Activated CD4-positive, alpha-beta memory T cell treated with anti-CD3 and anti-CD28 coated beads, Interleukin-2, amount 10 ng/mL, durations not matched to agents 7 days and 5 days (primary cell): ENCODE data around the gene DRICH1. TPM values are rescaled to one million over a fixed set of nuclear protein-coding genes. Genes with fewer than 3 reads are reported as not detected.
"Not testable (repeated sequence)": the region's sequence is repeated elsewhere in the genome, so short reads cannot be mapped to it uniquely, and the experiment has no call there.

Source experiments
- CTCF ChIA-PET: fragments of 350-600 bp; sonication (Branson Sonifier 250); formaldehyde crosslinking; loops from one replicate; lab custom pipeline; 2021; ENCODE audit warnings: antibody characterized with exemption, inconsistent platforms; lab: Charles Lee
- POLR2A ChIA-PET: fragments of 350-600 bp; sonication (Branson Sonifier 250); formaldehyde crosslinking; loops from one replicate; lab custom pipeline; 2021; ENCODE audit warnings: antibody characterized with exemption; lab: Charles Lee
- DNase-seq: peaks from one replicate; pipeline ENCODE4 v3.0.0-alpha.2; 2020
- H3K27ac Mint-ChIP-seq: one replicate; pipeline ENCODE4 v1.8.0; 2021; ENCODE audit warnings: mild to moderate bottlenecking, mixed read lengths
- H3K27me3 Mint-ChIP-seq: one replicate; pipeline ENCODE4 v1.8.0; 2021; ENCODE audit warnings: mixed read lengths
- H3K36me3 Mint-ChIP-seq: one replicate; pipeline ENCODE4 v1.8.0; 2021; ENCODE audit warnings: low read depth, mixed read lengths
- H3K4me1 Mint-ChIP-seq: one replicate; pipeline ENCODE4 v1.8.0; 2021; ENCODE audit warnings: mixed read lengths
- H3K4me3 Mint-ChIP-seq: one replicate; pipeline ENCODE4 v1.8.0; 2021; ENCODE audit warnings: mild to moderate bottlenecking, mixed read lengths
- H3K9me3 Mint-ChIP-seq: one replicate; pipeline ENCODE4 v1.8.0; 2021; ENCODE audit warnings: mixed read lengths
- total RNA-seq, 2 experiments: library from RNA; stranded (reverse); gene quantifications; one replicate each; pipeline ENCODE4 v1.2.3, GENCODE V29; 2021

The DRICH1 gene
- total RNA-seq, 2 experiments from 2014 or later, result 0.38 to 0.48 TPM

- no peak overlapping the region for H3K27ac Mint-ChIP-seq
Observed at GRCh38 chr22:23566705-23567475, 65.2 kb downstream of the DRICH1 start.

DNA sequence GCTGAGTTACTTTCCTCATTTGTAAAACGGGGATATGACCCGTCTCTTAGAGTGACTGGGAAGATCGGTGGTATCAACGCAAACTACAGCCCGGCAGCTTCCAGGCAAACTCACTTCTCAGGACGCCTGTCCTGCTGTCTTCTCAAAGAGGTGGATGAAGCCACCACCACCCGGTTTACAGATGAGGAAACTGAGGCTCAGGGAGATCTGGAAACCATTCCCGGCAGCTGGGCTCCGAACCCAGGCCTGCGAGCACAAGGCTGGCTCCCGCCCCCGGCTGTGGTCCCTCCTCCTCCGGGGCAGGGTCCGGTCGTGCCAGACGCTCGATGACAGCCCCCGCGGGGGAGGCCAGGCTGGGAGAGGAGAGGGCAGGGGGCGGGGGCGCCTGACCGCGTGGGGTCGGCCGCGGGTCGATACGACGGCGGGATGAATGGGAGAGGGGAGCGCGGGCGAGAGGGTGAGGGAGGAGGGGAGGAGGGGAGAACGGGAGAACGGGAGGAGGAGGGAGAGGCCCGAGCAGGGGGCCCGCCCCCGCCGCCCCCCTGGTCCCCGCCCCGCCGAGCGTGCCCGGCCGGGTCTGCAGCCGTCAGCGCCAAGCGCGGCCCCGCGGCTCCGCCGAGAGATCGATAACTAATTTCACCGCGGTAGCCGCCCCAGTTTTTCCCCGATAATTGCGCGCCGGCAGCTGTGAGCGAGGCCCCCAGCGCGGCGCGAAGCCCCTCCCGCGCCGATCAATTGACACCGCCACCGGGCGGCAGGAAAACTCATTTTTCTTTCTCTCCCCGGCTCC is 66.0 kb downstream of the DRICH1 start:
- ChIA-PET CTCF (no interaction called here), POLR2A (no interaction called here)
- Mint-ChIP-seq H3K27ac (no peak overlapping the region), H3K27me3 (peaks cover 30% of the 10 kb centered on the region), H3K4me1 (peaks cover 10% of the 10 kb centered on the region), H3K36me3 (no peaks in the 10 kb centered on the region), H3K9me3 (no peaks in the 10 kb centered on the region), H3K4me3 (peak overlapping the region; percentile 51)
- no peak for DNase-seq

More at GRCh38 chr22:23566705-23567475, 65.2 kb downstream of the DRICH1 start:
- Mint-ChIP-seq H3K4me3 (no peak overlapping the region), H3K27me3 (peaks cover 30% of the 10 kb centered on the region), H3K4me1 (peaks cover 10% of the 10 kb centered on the region), H3K9me3 (no peaks in the 10 kb centered on the region), H3K36me3 (no peaks in the 10 kb centered on the region)
- POLR2A ChIA-PET, result no interaction called here
- CTCF ChIA-PET, result no interaction called here
- DNase-seq, result no peak

GRCh38 chr22:23565305-23565914 is 66.7 kb downstream of the DRICH1 start:
- CTCF ChIA-PET, result interaction anchor here (0.6 to 0.7 kb wide), 2 partner anchors 158 to 477 kb away, joined by 5 to 7 read pairs; no protein-coding TSS in a partner anchor
- peak overlapping the region; percentile 51 for H3K4me3 Mint-ChIP-seq
- no peaks in the 10 kb centered on the region for H3K9me3 Mint-ChIP-seq
- peaks cover 10% of the 10 kb centered on the region for H3K4me1 Mint-ChIP-seq
- no peaks in the 10 kb centered on the region for H3K36me3 Mint-ChIP-seq
- H3K27ac Mint-ChIP-seq, result no peak overlapping the region
- DNase-seq, result no peak
- peaks cover 30% of the 10 kb centered on the region for H3K27me3 Mint-ChIP-seq
- POLR2A ChIA-PET, result no interaction called here

GRCh38 chr22:23564276-23564675 is 67.8 kb downstream of the DRICH1 start:
- Mint-ChIP-seq H3K27me3 (peaks cover 33% of the 10 kb centered on the region), H3K4me3 (no peak overlapping the region), H3K36me3 (no peaks in the 10 kb centered on the region), H3K4me1 (peaks cover 10% of the 10 kb centered on the region), H3K9me3 (no peaks in the 10 kb centered on the region), H3K27ac (no peak overlapping the region)
- CTCF ChIA-PET, result interaction anchor here (0.7 kb wide), 1 partner anchor 157 kb away, joined by 5 read pairs; no protein-coding TSS in a partner anchor
- no peak for DNase-seq
- POLR2A ChIA-PET, result no interaction called here

DNA sequence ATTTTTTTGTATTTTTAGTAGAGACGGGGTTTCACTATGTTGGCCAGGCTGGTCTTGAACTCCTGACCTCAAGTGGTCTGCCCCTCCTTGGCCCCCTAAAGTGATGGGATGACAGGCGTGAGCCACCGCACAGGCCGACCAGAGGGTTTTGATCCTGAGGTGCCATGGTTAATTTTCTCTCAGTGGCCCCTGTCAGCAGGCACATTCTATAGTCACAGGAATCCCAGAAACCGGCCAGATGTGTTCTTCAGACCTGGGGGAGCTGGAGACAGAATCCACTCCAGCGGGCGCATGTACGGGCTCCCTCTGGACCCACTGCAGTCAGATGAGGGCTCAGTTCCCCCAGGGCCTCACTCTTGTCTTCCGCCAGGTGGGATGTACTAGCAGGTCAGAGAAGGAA is 69.0 kb downstream of the DRICH1 start:
- Mint-ChIP-seq H3K27ac (no peak overlapping the region), H3K36me3 (no peaks in the 10 kb centered on the region), H3K4me3 (no peak overlapping the region), H3K4me1 (peaks cover 10% of the 10 kb centered on the region), H3K27me3 (peaks cover 29% of the 10 kb centered on the region), H3K9me3 (no peaks in the 10 kb centered on the region)
- ChIA-PET CTCF (interaction anchor here (0.7 kb wide), 1 partner anchor 1460 kb away, joined by 4 read pairs; no protein-coding TSS in a partner anchor), POLR2A (no interaction called here)
- no peak for DNase-seq

GRCh38 chr22:23562186-23562585 is 69.9 kb downstream of the DRICH1 start:
- H3K27ac Mint-ChIP-seq, result no peak overlapping the region
- ChIA-PET CTCF (interaction anchor here (0.7 kb wide), 1 partner anchor 1461 kb away, joined by 4 read pairs; no protein-coding TSS in a partner anchor), POLR2A (no interaction called here)
- H3K4me3 Mint-ChIP-seq, result no peak overlapping the region
- H3K36me3 Mint-ChIP-seq, result no peaks in the 10 kb centered on the region
- peaks cover 24% of the 10 kb centered on the region for H3K27me3 Mint-ChIP-seq
- H3K9me3 Mint-ChIP-seq, result no peaks in the 10 kb centered on the region
- peaks cover 10% of the 10 kb centered on the region for H3K4me1 Mint-ChIP-seq
- no peak for DNase-seq

DNA sequence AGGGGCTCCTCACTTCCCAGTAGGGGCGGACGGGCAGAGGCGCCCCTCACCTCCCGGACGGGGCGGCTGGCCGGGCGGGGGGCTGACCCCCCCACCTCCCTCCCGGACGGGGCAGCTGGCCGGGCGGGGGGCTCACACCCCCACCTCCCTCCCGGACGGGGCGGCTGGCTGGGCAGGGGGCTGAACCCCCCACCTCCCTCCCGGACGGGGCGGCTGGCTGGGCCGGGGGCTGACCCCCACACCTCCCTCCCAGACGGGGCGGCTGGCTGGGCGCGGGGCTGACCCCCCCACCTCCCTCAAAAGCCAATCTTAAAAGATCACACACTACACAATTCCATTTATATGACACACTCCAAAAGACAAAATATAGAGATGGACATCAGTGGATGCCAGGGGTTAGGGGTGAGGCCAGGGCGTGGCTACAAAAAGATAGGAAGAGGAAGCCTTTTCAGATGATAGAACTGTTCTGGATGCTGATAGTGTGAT is 71.1 kb downstream of the DRICH1 start:
- POLR2A ChIA-PET, DNase-seq, H3K36me3 Mint-ChIP-seq, H3K4me3 Mint-ChIP-seq, H3K9me3 Mint-ChIP-seq, H3K27ac Mint-ChIP-seq, H3K4me1 Mint-ChIP-seq, CTCF ChIA-PET: not testable (repeated sequence)
- peaks cover 17% of the 10 kb centered on the region for H3K27me3 Mint-ChIP-seq

DNA sequence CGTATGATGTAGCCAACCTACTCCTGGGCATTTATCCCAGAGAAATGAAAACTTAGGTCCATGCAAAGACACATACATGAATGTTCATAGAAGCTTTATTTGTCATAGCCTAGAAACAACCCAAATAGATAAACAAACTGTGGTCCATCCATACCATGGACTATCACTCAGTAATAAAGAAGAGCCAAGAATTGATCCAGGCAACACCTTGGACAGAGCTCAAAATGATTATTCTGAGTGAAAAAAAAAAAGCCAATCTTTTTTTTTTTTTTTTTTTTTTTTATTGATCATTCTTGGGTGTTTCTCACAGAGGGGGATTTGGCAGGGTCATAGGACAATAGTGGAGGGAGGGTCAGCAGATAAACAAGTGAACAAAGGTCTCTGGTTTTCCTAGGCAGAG is 71.9 kb downstream of the DRICH1 start:
- H3K4me3 Mint-ChIP-seq, H3K4me1 Mint-ChIP-seq: not testable (repeated sequence)
- CTCF ChIA-PET, result interaction anchor here (0.9 kb wide), 1 partner anchor 30 kb away, joined by 3 read pairs; no protein-coding TSS in a partner anchor

More for the DNA sequence above, 71.9 kb downstream of the DRICH1 start:
- DNase-seq, H3K27ac Mint-ChIP-seq, POLR2A ChIA-PET, H3K36me3 Mint-ChIP-seq, H3K27me3 Mint-ChIP-seq, H3K9me3 Mint-ChIP-seq: not testable (repeated sequence)

Other genes starting within 250 kb of the DRICH1 start
- 1 to 10 TPM; 2.2 to 2.3 TPM for gene IGLL1, start 52.0 kb downstream of the DRICH1 start, total RNA-seq
- gene RGL4, start 58.7 kb upstream of the DRICH1 start, total RNA-seq, result 10 to 100 TPM; 26.9 to 28.8 TPM
- 1 to 10 TPM; 1.6 to 1.8 TPM for gene ZNF70, start 118.8 kb upstream of the DRICH1 start, total RNA-seq
- not detected for gene VPREB3, start 122.1 kb upstream of the DRICH1 start, total RNA-seq
- gene C22orf15, start 130.7 kb upstream of the DRICH1 start, total RNA-seq, result 1 to 10 TPM in 1 of 2 experiments, under 1 TPM in 1; 0.60 to 1.1 TPM
- gene CHCHD10, start 135.7 kb upstream of the DRICH1 start, total RNA-seq, result 10 to 100 TPM; 62.4 to 63.2 TPM
- under 1 TPM; 0.20 to 0.28 TPM for gene MMP11, start 140.5 kb upstream of the DRICH1 start, total RNA-seq
- gene SMARCB1, start 154.6 kb upstream of the DRICH1 start, total RNA-seq, result 10 to 100 TPM; 65.6 to 66.9 TPM
- gene DERL3, start 206.7 kb upstream of the DRICH1 start, total RNA-seq, result 1 to 10 TPM; 7.8 to 8.3 TPM
- 1 to 10 TPM; 6.5 TPM for gene SLC2A11, start 225.6 kb upstream of the DRICH1 start, total RNA-seq